AG09309 (cell line): ENCODE data around the gene FOXP1.

Experiments
- DNase-seq: peaks from one replicate; pipeline ENCODE4 v3.0.0-alpha.2; 2010; ENCODE audit warnings: low read depth
- H3K4me3 ChIP-seq: 2 replicates; pipeline ENCODE4 v1.5.1; 2011; ENCODE audit warnings: mild to moderate bottlenecking, low read depth, low read length, moderate library complexity; ENCODE audit not compliant: control insufficient read depth
- TF ChIP-seq, protein P1 (sequence below): IDR thresholded peaks from 2 replicates; pipeline ENCODE4 v1.5.1; 2011; ENCODE audit warnings: mild to moderate bottlenecking, low read depth, low read length, inconsistent platforms; ENCODE audit not compliant: insufficient read depth, control insufficient read depth; ENCODE audit errors: missing control alignments

FOXP1 gene

DNA sequence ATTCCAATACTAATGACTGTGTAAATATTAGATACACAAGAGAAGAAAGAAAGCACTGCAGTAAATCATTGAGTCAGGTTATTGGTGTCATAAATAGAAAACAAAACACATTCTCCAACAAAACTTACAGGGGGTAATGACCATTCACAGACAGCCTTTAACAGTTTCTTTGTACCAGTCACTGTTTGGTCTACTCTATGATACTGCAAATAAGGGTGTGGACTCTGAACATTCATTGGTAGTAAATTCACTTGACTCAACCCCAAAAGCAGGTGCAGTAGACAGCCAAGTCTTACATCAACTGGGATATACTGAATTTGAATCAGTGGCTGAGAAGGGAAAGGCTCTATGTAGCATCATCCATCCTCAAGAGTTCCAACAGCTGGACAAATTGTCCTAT is 463.5 kb downstream of the FOXP1 start:
- TF ChIP-seq, protein P1, sequence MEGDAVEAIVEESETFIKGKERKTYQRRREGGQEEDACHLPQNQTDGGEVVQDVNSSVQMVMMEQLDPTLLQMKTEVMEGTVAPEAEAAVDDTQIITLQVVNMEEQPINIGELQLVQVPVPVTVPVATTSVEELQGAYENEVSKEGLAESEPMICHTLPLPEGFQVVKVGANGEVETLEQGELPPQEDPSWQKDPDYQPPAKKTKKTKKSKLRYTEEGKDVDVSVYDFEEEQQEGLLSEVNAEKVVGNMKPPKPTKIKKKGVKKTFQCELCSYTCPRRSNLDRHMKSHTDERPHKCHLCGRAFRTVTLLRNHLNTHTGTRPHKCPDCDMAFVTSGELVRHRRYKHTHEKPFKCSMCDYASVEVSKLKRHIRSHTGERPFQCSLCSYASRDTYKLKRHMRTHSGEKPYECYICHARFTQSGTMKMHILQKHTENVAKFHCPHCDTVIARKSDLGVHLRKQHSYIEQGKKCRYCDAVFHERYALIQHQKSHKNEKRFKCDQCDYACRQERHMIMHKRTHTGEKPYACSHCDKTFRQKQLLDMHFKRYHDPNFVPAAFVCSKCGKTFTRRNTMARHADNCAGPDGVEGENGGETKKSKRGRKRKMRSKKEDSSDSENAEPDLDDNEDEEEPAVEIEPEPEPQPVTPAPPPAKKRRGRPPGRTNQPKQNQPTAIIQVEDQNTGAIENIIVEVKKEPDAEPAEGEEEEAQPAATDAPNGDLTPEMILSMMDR: no peak
- H3K4me3 ChIP-seq: no peak overlapping the region
- no peak for DNase-seq

DNA sequence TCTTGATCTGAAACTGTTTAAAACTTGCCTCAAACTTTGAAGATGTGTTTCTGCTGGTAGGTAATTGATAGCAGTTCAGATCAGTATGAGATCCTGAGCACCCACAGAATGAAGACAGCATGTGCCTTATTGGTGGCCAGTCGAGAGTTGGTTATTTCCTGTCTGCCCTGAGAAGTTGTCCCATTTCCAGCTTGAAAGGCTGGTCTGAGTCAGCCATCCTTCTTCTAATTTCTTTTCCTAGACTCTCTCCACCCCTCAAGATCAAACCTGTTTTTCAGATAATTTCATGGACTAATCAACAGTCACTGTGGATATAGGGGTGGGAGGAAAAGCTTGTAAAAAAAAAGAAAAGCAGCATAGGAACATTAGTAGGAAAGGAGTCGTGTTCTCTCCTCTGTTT is 464.4 kb downstream of the FOXP1 start:
- TF ChIP-seq, protein P1: no peak
- DNase-seq: no peak
- H3K4me3 ChIP-seq: no peak overlapping the region

DNA sequence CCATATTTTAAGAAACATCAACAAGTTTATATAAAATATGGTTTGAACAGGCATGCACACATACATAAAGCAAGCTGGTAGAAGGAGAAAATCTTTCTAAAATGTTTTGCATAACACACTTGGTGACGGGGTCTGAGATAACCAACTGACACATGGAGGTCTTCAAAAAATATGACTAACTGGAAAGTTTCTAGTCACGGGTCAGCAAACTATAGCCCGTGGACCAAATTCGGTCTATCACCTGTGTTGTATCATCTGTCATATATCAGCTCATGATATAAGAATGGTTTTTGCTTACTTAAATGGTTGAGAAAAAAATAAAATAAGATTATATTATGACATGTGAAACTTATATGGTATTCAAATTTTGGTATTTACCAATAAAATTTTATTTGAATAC is 465.1 kb downstream of the FOXP1 start:
- DNase-seq: no peak
- TF ChIP-seq, protein P1: no peak
- no peak overlapping the region for H3K4me3 ChIP-seq

DNA sequence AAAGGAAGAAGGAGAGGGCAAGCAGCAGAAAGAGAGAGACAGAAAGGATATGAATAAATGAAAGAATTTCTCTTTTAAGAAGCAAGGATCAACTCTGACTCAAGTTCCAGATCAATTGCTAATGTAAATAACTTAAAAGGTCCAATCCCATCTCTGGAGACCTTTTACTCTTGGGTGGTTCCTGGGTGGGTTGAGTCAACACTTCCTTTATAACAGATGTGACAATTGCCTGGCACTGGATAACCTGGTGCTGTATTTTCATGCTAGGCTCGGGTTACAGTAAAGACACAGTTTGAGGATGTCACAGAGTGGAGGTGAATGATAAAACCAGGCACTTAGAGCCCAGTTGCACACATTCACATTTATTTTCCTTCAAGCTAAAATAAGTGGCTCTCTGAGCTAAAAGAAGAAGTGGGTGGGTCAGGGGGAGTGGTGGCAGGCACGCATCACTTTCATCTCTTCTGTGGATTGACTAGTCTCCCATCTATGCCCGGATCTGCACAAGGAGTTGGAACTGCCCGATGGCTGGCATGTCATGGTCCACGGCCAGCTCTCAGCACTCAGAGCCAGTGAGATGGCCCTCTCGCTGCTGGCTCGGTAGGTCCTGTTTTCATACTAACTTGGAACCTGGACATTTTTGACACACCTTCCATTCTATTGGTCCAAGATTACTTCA is 465.8 kb downstream of the FOXP1 start:
- TF ChIP-seq, protein P1: no peak
- H3K4me3 ChIP-seq: no peak overlapping the region
- no peak for DNase-seq

DNA sequence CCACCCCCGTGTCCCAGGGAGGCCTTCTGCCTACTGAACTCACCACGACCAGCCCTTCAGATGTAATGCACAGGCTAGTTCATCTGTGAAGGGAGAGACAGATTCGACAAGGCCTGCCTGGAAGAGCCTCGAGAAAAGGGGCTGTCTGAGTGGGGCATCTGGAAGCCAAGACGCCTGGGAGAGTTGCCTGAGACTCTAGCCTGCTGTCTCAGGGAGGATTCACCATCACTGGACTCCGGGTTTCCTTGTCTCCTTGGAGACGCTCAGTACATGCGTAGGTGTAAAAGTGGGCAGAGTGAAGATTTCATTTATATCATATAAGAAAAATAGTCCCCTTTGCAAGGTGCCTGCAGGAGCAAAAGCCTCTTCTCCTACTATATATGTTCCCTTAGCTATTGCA is 468.9 kb downstream of the FOXP1 start:
- DNase-seq: no peak
- H3K4me3 ChIP-seq: no peak overlapping the region
- TF ChIP-seq, protein P1: no peak

DNA sequence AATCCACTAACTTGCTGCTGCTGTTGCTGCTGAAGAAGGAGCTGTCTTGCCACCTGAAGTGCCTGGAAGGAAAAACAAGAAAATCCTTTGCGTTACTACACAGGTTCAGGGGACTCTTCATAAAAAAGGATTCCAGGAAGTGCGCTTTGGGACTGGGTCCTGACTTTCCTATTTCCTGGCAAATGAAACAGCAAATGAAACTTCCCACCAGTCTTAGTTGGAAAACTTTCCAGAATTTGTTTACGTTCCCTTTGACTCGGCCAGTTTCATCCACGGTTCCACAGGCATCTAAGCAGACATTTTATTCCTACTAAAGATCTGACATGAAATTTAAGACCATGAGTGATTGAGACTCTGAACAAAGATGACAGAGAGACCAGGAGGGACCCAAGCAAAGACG is 471.0 kb downstream of the FOXP1 start:
- TF ChIP-seq, protein P1: no peak
- no peak overlapping the region for H3K4me3 ChIP-seq
- no peak for DNase-seq
